WTC11 (cell line): ENCODE measurements around the gene ADARB2. TPM values are rescaled to one million over a fixed set of nuclear protein-coding genes. Genes with fewer than 3 reads are reported as not detected.

Experiments used
- ATAC-seq: fragments of 200-7000 bp; cut with Tn5 transposase; 2 replicates; pipeline ENCODE4 v1.10.0; 2021; ENCODE audit warnings: mild to moderate bottlenecking, moderate library complexity
- CTCF ChIA-PET: fragments of 300-600 bp; sonication (Branson Sonifier 250); formaldehyde crosslinking; loops from one replicate; lab custom pipeline; 2021; ENCODE audit warnings: antibody characterized with exemption; lab: Charles Lee
- POLR2A ChIA-PET: fragments of 350-600 bp; sonication (Branson Sonifier 250); formaldehyde crosslinking; loops from one replicate; lab custom pipeline; 2021; ENCODE audit warnings: antibody characterized with exemption; lab: Charles Lee
- DNase-seq: peaks from one replicate; pipeline ENCODE4 v3.0.0; 2021; ENCODE audit warnings: low spot score
- H3K27ac Mint-ChIP-seq: 2 replicates; pipeline ENCODE4 v1.8.0; 2021; ENCODE audit warnings: mixed read lengths
- H3K27me3 Mint-ChIP-seq: 2 replicates; pipeline ENCODE4 v1.8.0; 2021; ENCODE audit warnings: low read depth, mild to moderate bottlenecking, moderate library complexity, mixed read lengths
- H3K36me3 Mint-ChIP-seq: 2 replicates; pipeline ENCODE4 v1.8.0; 2021; ENCODE audit warnings: mixed read lengths
- H3K4me1 Mint-ChIP-seq: 2 replicates; pipeline ENCODE4 v1.8.0; 2022; ENCODE audit warnings: mixed read lengths
- H3K4me3 Mint-ChIP-seq: 2 replicates; pipeline ENCODE4 v1.8.0; 2021; ENCODE audit warnings: mild to moderate bottlenecking, moderate library complexity, mixed read lengths
- H3K9me3 Mint-ChIP-seq: 2 replicates; pipeline ENCODE4 v1.8.0; 2021; ENCODE audit warnings: mixed read lengths
- AFF4 ChIP-seq: sonication (generic); formaldehyde crosslinking; IDR thresholded peaks from 2 replicates; pipeline ENCODE4 v1.8.1; 2023; ENCODE audit warnings: mild to moderate bottlenecking, missing genetic modification reagents, borderline replicate concordance
- AR ChIP-seq: fragments of 250-450 bp; sonication (Bioruptor Pico); IDR thresholded peaks from 2 replicates; pipeline ENCODE4 v1.9.0; 2021; ENCODE audit warnings: mild to moderate bottlenecking
- ERG ChIP-seq: fragments of 250-450 bp; sonication (Bioruptor Pico); IDR thresholded peaks from 2 replicates; pipeline ENCODE4 v1.8.0; 2021; ENCODE audit warnings: mild to moderate bottlenecking
- ESRRA ChIP-seq: sonication (generic); formaldehyde crosslinking; IDR thresholded peaks from 2 replicates; pipeline ENCODE4 v1.8.1; 2022; ENCODE audit warnings: mild to moderate bottlenecking, missing genetic modification reagents, borderline replicate concordance
- FOXK1 ChIP-seq: sonication (generic); formaldehyde crosslinking; IDR thresholded peaks from 2 replicates; pipeline ENCODE4 v1.8.0; 2022; ENCODE audit warnings: mild to moderate bottlenecking, moderate library complexity, missing genetic modification reagents
- FOXP4 ChIP-seq: sonication (generic); formaldehyde crosslinking; IDR thresholded peaks from 2 replicates; pipeline ENCODE4 v1.8.0; 2022; ENCODE audit warnings: mild to moderate bottlenecking, missing genetic modification reagents
- GTF2I ChIP-seq: fragments of 250-450 bp; sonication (Bioruptor Pico); conservative IDR thresholded peaks from 2 replicates; pipeline ENCODE4 v1.4.0; 2021; ENCODE audit warnings: mild to moderate bottlenecking
- IRF1 ChIP-seq: sonication (generic); formaldehyde crosslinking; IDR thresholded peaks from 2 replicates; pipeline ENCODE4 v1.8.0; 2023; ENCODE audit warnings: missing genetic modification reagents
- IRF2 ChIP-seq: sonication (generic); formaldehyde crosslinking; IDR thresholded peaks from 2 replicates; pipeline ENCODE4 v1.8.0; 2022; ENCODE audit warnings: low read depth, missing genetic modification reagents, borderline replicate concordance
- MAX ChIP-seq: sonication (generic); formaldehyde crosslinking; IDR thresholded peaks from 2 replicates; pipeline ENCODE4 v1.8.0; 2022; ENCODE audit warnings: mild to moderate bottlenecking, missing genetic modification reagents
- NR2C2 ChIP-seq: sonication (generic); formaldehyde crosslinking; IDR thresholded peaks from 2 replicates; pipeline ENCODE4 v1.8.0; 2022; ENCODE audit warnings: mild to moderate bottlenecking, missing genetic modification reagents
- OVOL2 ChIP-seq: fragments of 250-450 bp; sonication (Bioruptor Pico); IDR thresholded peaks from 2 replicates; pipeline ENCODE4 v1.9.0; 2021; ENCODE audit warnings: mild to moderate bottlenecking, borderline replicate concordance
- PREB ChIP-seq: sonication (generic); formaldehyde crosslinking; IDR thresholded peaks from 2 replicates; pipeline ENCODE4 v1.8.1; 2022; ENCODE audit warnings: mild to moderate bottlenecking, missing genetic modification reagents, moderate library complexity, borderline replicate concordance
- RELA ChIP-seq: sonication (generic); formaldehyde crosslinking; IDR thresholded peaks from 2 replicates; pipeline ENCODE4 v1.8.1; 2022; ENCODE audit warnings: missing genetic modification reagents, mild to moderate bottlenecking, borderline replicate concordance
- SMAD3 ChIP-seq: sonication (generic); formaldehyde crosslinking; IDR thresholded peaks from 2 replicates; pipeline ENCODE4 v1.8.0; 2022; ENCODE audit warnings: missing genetic modification reagents, mild to moderate bottlenecking, borderline replicate concordance
- SMAD4 ChIP-seq: sonication (generic); formaldehyde crosslinking; IDR thresholded peaks from 2 replicates; pipeline ENCODE4 v1.8.0; 2022; ENCODE audit warnings: mild to moderate bottlenecking, missing genetic modification reagents
- TCF7 ChIP-seq: sonication (generic); formaldehyde crosslinking; IDR thresholded peaks from 2 replicates; pipeline ENCODE4 v1.8.0; 2022; ENCODE audit warnings: mild to moderate bottlenecking, low read depth, missing genetic modification reagents, moderate library complexity
- USF1 ChIP-seq: sonication (generic); formaldehyde crosslinking; IDR thresholded peaks from 2 replicates; pipeline ENCODE4 v1.8.0; 2022; ENCODE audit warnings: mild to moderate bottlenecking, missing genetic modification reagents
- USF2 ChIP-seq: sonication (generic); formaldehyde crosslinking; IDR thresholded peaks from 2 replicates; pipeline ENCODE4 v1.8.1; 2023; ENCODE audit warnings: mild to moderate bottlenecking, missing genetic modification reagents, moderate library complexity
- ZNF121 ChIP-seq: sonication (generic); formaldehyde crosslinking; IDR thresholded peaks from 2 replicates; pipeline ENCODE4 v1.8.0; 2023; ENCODE audit warnings: missing genetic modification reagents
- ZNF219 ChIP-seq: sonication (generic); formaldehyde crosslinking; IDR thresholded peaks from 2 replicates; pipeline ENCODE4 v1.8.0; 2023; ENCODE audit warnings: missing genetic modification reagents, mild to moderate bottlenecking, borderline replicate concordance
- ZNF317 ChIP-seq: sonication (generic); formaldehyde crosslinking; IDR thresholded peaks from 2 replicates; pipeline ENCODE4 v1.8.1; 2023; ENCODE audit warnings: low read depth, mild to moderate bottlenecking, moderate library complexity, missing genetic modification reagents, borderline replicate concordance
- total RNA-seq: library from RNA; stranded (reverse); gene quantifications from 3 replicates; pipeline ENCODE4 v1.2.3, GENCODE V29; 2021

The ADARB2 gene
- total RNA-seq, 1 experiment from 2014 or later, result 3.7 TPM

- CTCF ChIA-PET, result no interaction called here
- no peaks in the 10 kb centered on the region for H3K36me3 Mint-ChIP-seq
- H3K27ac Mint-ChIP-seq, result no peak overlapping the region
- H3K4me1 Mint-ChIP-seq, result no peaks in the 10 kb centered on the region
- ATAC-seq (no peak), DNase-seq (no peak)
- TF ChIP-seq RELA (no peak), ERG (CRISPR knock-in tag) (no peak), ZNF219 (CRISPR knock-in tag) (no peak), TCF7 (no peak), FOXK1 (CRISPR knock-in tag) (no peak), OVOL2 (CRISPR knock-in tag) (no peak), ZNF121 (CRISPR knock-in tag) (no peak), MAX (CRISPR knock-in tag) (no peak), USF1 (CRISPR knock-in tag) (no peak), AR (CRISPR knock-in tag) (no peak), ZNF317 (CRISPR knock-in tag) (no peak), IRF2 (CRISPR knock-in tag) (no peak), ESRRA (no peak), FOXP4 (CRISPR knock-in tag) (no peak), SMAD4 (CRISPR knock-in tag) (no peak)
- no peak overlapping the region for H3K4me3 Mint-ChIP-seq
- POLR2A ChIA-PET, result interaction anchor here (0.5 kb wide), 1 partner anchor 1133 kb away, joined by 4 read pairs; no protein-coding TSS in a partner anchor
- peaks cover 5% of the 10 kb centered on the region for H3K9me3 Mint-ChIP-seq
- H3K27me3 Mint-ChIP-seq, result peaks cover 10% of the 10 kb centered on the region; the same call in 1 of the 2 replicates
Observed at GRCh38 chr10:1646332-1646731, 91.0 kb downstream of the ADARB2 start.

- Mint-ChIP-seq H3K36me3 (no peaks in the 10 kb centered on the region), H3K27ac (no peak overlapping the region), H3K9me3 (peaks cover 5% of the 10 kb centered on the region), H3K27me3 (peaks cover 10% of the 10 kb centered on the region; the same call in 1 of the 2 replicates), H3K4me3 (no peak overlapping the region), H3K4me1 (no peaks in the 10 kb centered on the region)
- ChIA-PET POLR2A (interaction anchor here (0.5 kb wide), 1 partner anchor 1133 kb away, joined by 4 read pairs; no protein-coding TSS in a partner anchor), CTCF (no interaction called here)
- ATAC-seq, result no peak
- DNase-seq, result no peak
- TF ChIP-seq NR2C2 (CRISPR knock-in tag) (no peak), PREB (CRISPR knock-in tag) (no peak), AFF4 (CRISPR knock-in tag) (no peak), USF2 (CRISPR knock-in tag) (no peak), SMAD3 (CRISPR knock-in tag) (no peak), ZNF121 (CRISPR knock-in tag) (no peak), GTF2I (no peak), IRF1 (CRISPR knock-in tag) (no peak)
Observed at GRCh38 chr10:1645896-1646295, 91.4 kb downstream of the ADARB2 start.
